ENCODE data around the gene NEURL1B.

- TF ChIP-seq POLR2A (IDR thresholded peaks at IDR 0.05; ENCODE audit: low read depth, low read length) (no peak), POLR2AphosphoS5 (IDR thresholded peaks at IDR 0.05; ENCODE audit: low read depth, low read length) (no peak)
These were observed 74.3 kb downstream of the NEURL1B start for GRCh38 chr5:172715421-172715780.

Measured in GM12892 (cell line).